ENCODE measurements around the gene FMN2.

DNA sequence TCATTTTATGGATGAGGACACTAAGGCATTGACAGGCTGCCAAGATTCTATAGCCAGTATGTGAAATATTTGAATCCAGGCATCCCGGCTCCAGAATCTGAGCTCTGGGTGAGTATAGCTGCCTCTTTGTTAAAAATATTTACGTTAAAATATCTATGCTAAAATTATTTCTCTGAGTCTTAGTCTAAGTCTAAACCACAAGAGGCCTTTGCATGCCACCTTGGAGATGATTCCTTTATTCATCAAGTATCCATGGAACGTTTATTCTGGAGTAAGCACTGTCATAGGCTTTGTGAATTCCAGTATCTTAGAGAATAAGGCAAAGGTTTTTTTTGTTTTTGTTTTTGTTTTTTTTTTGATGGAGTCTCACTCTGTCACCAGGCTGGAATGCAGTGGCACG lies 403.9 kb downstream of the FMN2 start:
- TF ChIP-seq, protein P1, sequence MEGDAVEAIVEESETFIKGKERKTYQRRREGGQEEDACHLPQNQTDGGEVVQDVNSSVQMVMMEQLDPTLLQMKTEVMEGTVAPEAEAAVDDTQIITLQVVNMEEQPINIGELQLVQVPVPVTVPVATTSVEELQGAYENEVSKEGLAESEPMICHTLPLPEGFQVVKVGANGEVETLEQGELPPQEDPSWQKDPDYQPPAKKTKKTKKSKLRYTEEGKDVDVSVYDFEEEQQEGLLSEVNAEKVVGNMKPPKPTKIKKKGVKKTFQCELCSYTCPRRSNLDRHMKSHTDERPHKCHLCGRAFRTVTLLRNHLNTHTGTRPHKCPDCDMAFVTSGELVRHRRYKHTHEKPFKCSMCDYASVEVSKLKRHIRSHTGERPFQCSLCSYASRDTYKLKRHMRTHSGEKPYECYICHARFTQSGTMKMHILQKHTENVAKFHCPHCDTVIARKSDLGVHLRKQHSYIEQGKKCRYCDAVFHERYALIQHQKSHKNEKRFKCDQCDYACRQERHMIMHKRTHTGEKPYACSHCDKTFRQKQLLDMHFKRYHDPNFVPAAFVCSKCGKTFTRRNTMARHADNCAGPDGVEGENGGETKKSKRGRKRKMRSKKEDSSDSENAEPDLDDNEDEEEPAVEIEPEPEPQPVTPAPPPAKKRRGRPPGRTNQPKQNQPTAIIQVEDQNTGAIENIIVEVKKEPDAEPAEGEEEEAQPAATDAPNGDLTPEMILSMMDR (IDR thresholded peaks at IDR 0.05) = no peak
- TF ChIP-seq POLR2A (IDR thresholded peaks at IDR 0.05) = no peak
